HepG2 (cell line): ENCODE results near the gene ARHGAP32. TPM values are rescaled to one million over a fixed set of nuclear protein-coding genes. Genes with fewer than 3 reads are reported as not detected.

Source experiments
- ATAC-seq: fragments of 200-7000 bp; cut with Tn5 transposase; 3 replicates; pipeline ENCODE4 v1.9.1; 2020; ENCODE audit warnings: mild to moderate bottlenecking, moderate library complexity
- BruUV-seq: library from RNA; stranded (reverse); fragments of 400-500 nt; replicated peaks from 2 replicates; lab custom pipeline; 2021; lab: Mats Ljungman, UMichigan
- CTCF ChIA-PET: fragments of 300-600 bp; formaldehyde crosslinking; extraction: SDS; loops from one replicate; lab custom pipeline; 2021; ENCODE audit warnings: low total read pairs, inconsistent platforms, low intra/inter-chr PET ratio; lab: Yijun Ruan, JAX
- POLR2A ChIA-PET: fragments of 350-600 bp; sonication (Branson Sonifier 250); formaldehyde crosslinking; loops from one replicate; lab custom pipeline; 2020; ENCODE audit warnings: antibody characterized with exemption, inconsistent platforms; lab: Yijun Ruan, JAX
- DNase-seq: peaks from one replicate; pipeline ENCODE4 v3.0.0-alpha.2; 2015; ENCODE audit warnings: low spot score
- FAIRE-seq: peaks from 3 replicates; lab custom pipeline; 2011; peaks lifted over from hg19 to GRCh38; lab: Jason Lieb, UNC
- H2AFZ ChIP-seq: one replicate; pipeline ENCODE4 v1.6.1; 2011; ENCODE audit warnings: low read length, inconsistent platforms
- H3K27ac ChIP-seq: fragments of 300-600 bp; 3 replicates; pipeline ENCODE4 v1.8.0; 2011; ENCODE audit warnings: mixed run types, mild to moderate bottlenecking, mixed read lengths, low read length, inconsistent platforms; ENCODE audit not compliant: insufficient read depth; ENCODE audit errors: extremely low read length
- H3K27me3 ChIP-seq, 2 experiments: fragments of 200-600 bp in 1 of 2; 2 replicates in 1 of 2; 3 replicates in 1 of 2; pipeline versions ENCODE4 v1.6.0 to v1.8.0; 2011; ENCODE audit warnings: low read length in 2 of 2, mild to moderate bottlenecking in 2 of 2, moderate library complexity in 2 of 2, inconsistent platforms in 1 of 2; ENCODE audit not compliant: insufficient read depth in 2 of 2, control insufficient read depth in 1 of 2
- H3K36me3 ChIP-seq, 2 experiments: fragments of 200-600 bp in 1 of 2; replicated peaks in 1 of 2; 2 replicates in 1 of 2; 3 replicates in 1 of 2; pipeline versions ENCODE4 v1.5.1 to v1.8.0; 2011; ENCODE audit warnings: low read length in 2 of 2, inconsistent platforms in 1 of 2; ENCODE audit not compliant: insufficient read depth in 2 of 2, control insufficient read depth in 1 of 2
- H3K4me1 ChIP-seq: 2 replicates; pipeline ENCODE4 v1.5.1; 2012; ENCODE audit warnings: low read length, inconsistent platforms; ENCODE audit not compliant: insufficient read depth
- H3K4me2 ChIP-seq: 2 replicates; pipeline ENCODE4 v1.6.0; 2011; ENCODE audit warnings: low read depth, low read length, inconsistent platforms
- H3K4me3 ChIP-seq, 3 experiments: fragments of 200-600 bp in 1 of 3; sonication (generic), shearing (Covaris generic) in 1 of 3; replicated peaks in 1 of 3; 2 replicates each; pipeline ENCODE4 v1.5.1; 2011 to 2016; ENCODE audit warnings: low read length in 3 of 3, inconsistent platforms in 2 of 3, low read depth in 2 of 3, mild to moderate bottlenecking in 2 of 3, control low read depth in 1 of 3, mixed read lengths in 1 of 3; ENCODE audit not compliant: insufficient read depth in 1 of 3
- H3K79me2 ChIP-seq: one replicate; pipeline ENCODE4 v1.6.1; 2011; ENCODE audit warnings: low read length, inconsistent platforms; ENCODE audit not compliant: insufficient read depth
- H3K9ac ChIP-seq: 2 replicates; pipeline ENCODE4 v1.6.0; 2011; ENCODE audit warnings: mild to moderate bottlenecking, low read depth, low read length, inconsistent platforms; ENCODE audit not compliant: insufficient read depth
- H3K9me3 ChIP-seq: 2 replicates; pipeline ENCODE4 v1.5.1; 2012; ENCODE audit warnings: mild to moderate bottlenecking, low read length
- H4K20me1 ChIP-seq: 2 replicates; pipeline ENCODE4 v1.6.0; 2011; ENCODE audit warnings: inconsistent platforms, mild to moderate bottlenecking, low read length, moderate library complexity; ENCODE audit not compliant: insufficient read depth
- ASH2L ChIP-seq: fragments of 300-600, 200-600 bp; sonication (generic); IDR thresholded peaks from 2 replicates; pipeline ENCODE4 v1.7.0; 2017; ENCODE audit warnings: low read depth, mild to moderate bottlenecking, moderate library complexity, mixed read lengths, low read length; ENCODE audit not compliant: insufficient read length
- FOXA1 ChIP-seq, 2 experiments: fragments of 450-650 bp in 1 of 2; sonication (generic) in 1 of 2; formaldehyde crosslinking in 1 of 2; IDR thresholded peaks; 2 replicates each; pipeline versions ENCODE4 v1.4.0 to v1.6.1; 2016 to 2020; ENCODE audit warnings: missing genetic modification reagents in 1 of 2
- JUNB ChIP-seq: sonication (generic); formaldehyde crosslinking; IDR thresholded peaks from 2 replicates; pipeline ENCODE4 v1.8.0; 2022; ENCODE audit warnings: missing genetic modification reagents, mild to moderate bottlenecking, borderline replicate concordance
- KAT8 ChIP-seq: IDR thresholded peaks from 2 replicates; pipeline ENCODE4 v1.6.1; 2016; ENCODE audit warnings: missing genetic modification reagents, missing compliant biosample characterization
- KMT2A ChIP-seq: sonication (generic); formaldehyde crosslinking; IDR thresholded peaks from 2 replicates; pipeline ENCODE4 v1.4.0; 2020; ENCODE audit warnings: missing genetic modification reagents
- MAFK ChIP-seq, 2 experiments: IDR thresholded peaks in 1 of 2; conservative IDR thresholded peaks in 1 of 2; 2 replicates each; pipeline ENCODE4 v1.6.1; 2011; ENCODE audit warnings: improper control_type of control experiment in 2 of 2, low read length in 2 of 2
- MED1 ChIP-seq: sonication (generic); formaldehyde crosslinking; IDR thresholded peaks from 2 replicates; pipeline ENCODE4 v1.4.0; 2020; ENCODE audit warnings: missing genetic modification reagents
- NFKB2 ChIP-seq: sonication (generic); formaldehyde crosslinking; IDR thresholded peaks from 2 replicates; pipeline ENCODE4 v1.4.0; 2020; ENCODE audit warnings: missing genetic modification reagents, borderline replicate concordance
- RFX3 ChIP-seq: IDR thresholded peaks from 2 replicates; pipeline ENCODE4 v1.6.1; 2016; ENCODE audit warnings: missing biosample characterization, missing genetic modification reagents
- RORA ChIP-seq: sonication (generic); formaldehyde crosslinking; IDR thresholded peaks from 2 replicates; pipeline ENCODE4 v1.5.0; 2020; ENCODE audit warnings: mild to moderate bottlenecking, missing genetic modification reagents, moderate library complexity
- ZNF746 ChIP-seq: sonication (generic); formaldehyde crosslinking; IDR thresholded peaks from 2 replicates; pipeline ENCODE4 v1.8.0; 2022; ENCODE audit warnings: mild to moderate bottlenecking, missing genetic modification reagents
- WGBS: methylation state at CpG from one replicate; pipeline ENCODE4 v1.1.6; 2017; ENCODE audit warnings: low lambda C conversion rate; 5-methylcytosine and 5-hydroxymethylcytosine counted together
- in situ Hi-C: cut with HindIII; loops from 2 replicates; pipeline ENCODE4 v1.10.0; 2017; ENCODE audit warnings: low pct_unique_long_range_greater_than_20kb; ENCODE audit not compliant: extremely low pct_ligation_motif_present
- intact Hi-C: fragments of 100-400 bp; cut with micrococcal nuclease; formaldehyde crosslinking; loops from one replicate; pipeline ENCODE4 v1.10.0; 2022; ENCODE audit not compliant: unreplicated experiment
- polyA plus RNA-seq, 8 experiments: library from polyadenylated mRNA; depleted of rRNA in 3 of 8; stranded (reverse) in 7 of 8; unstranded in 1 of 8; fragments of >200 nt; fragmentation: Illumina TruSeq in 4 of 8; extraction: Trizol in 4 of 8; gene quantifications; 2 replicates each; pipeline versions ENCODE4 v1.2.1 to v1.2.3, GENCODE V29; 2011 to 2016; ENCODE audit warnings: low read depth in 4 of 8, missing spikeins in 1 of 8, mixed read lengths in 1 of 8; ENCODE audit not compliant: insufficient read depth in 1 of 8
- total RNA-seq, 5 experiments: library from RNA; depleted of rRNA; stranded (reverse); fragments of >200 nt; fragmentation: Illumina TruSeq; extraction: Trizol; gene quantifications; 2 replicates each; pipeline ENCODE4 v1.2.3, GENCODE V29; 2016; ENCODE audit warnings: low read depth in 1 of 5
- TF ChIP-seq, protein P1 (sequence below): sonication (generic); formaldehyde crosslinking; IDR thresholded peaks from 2 replicates; pipeline ENCODE4 v1.5.1; 2020; ENCODE audit warnings: mild to moderate bottlenecking, missing genetic modification reagents, moderate library complexity
- TF ChIP-seq, protein P2 (sequence below): sonication (generic); formaldehyde crosslinking; IDR thresholded peaks from 2 replicates; pipeline ENCODE4 v1.4.0; 2020; ENCODE audit warnings: missing genetic modification reagents, borderline replicate concordance
- TF ChIP-seq, protein P3 (sequence below): sonication (generic); formaldehyde crosslinking; IDR thresholded peaks from 2 replicates; pipeline ENCODE4 v1.8.0; 2022; ENCODE audit warnings: mild to moderate bottlenecking, missing genetic modification reagents, moderate library complexity
- TF ChIP-seq, protein P4 (sequence below): sonication (generic); formaldehyde crosslinking; IDR thresholded peaks from 2 replicates; pipeline ENCODE4 v1.4.0; 2020; ENCODE audit warnings: missing genetic modification reagents
- TF ChIP-seq, protein P5 (sequence below): sonication (generic); formaldehyde crosslinking; IDR thresholded peaks from 2 replicates; pipeline ENCODE4 v1.4.0; 2020; ENCODE audit warnings: missing genetic modification reagents, borderline replicate concordance
- TF ChIP-seq, protein P6 (sequence below): sonication (generic); formaldehyde crosslinking; IDR thresholded peaks from 2 replicates; pipeline ENCODE4 v1.5.0; 2020; ENCODE audit warnings: missing genetic modification reagents

Gene ARHGAP32
- total and polyA plus RNA-seq, 2 of the 13 experiments (the other 11 are each of a cell fraction or from before 2014, with no cell fraction given): 6.3 to 8.2 TPM

DNA sequence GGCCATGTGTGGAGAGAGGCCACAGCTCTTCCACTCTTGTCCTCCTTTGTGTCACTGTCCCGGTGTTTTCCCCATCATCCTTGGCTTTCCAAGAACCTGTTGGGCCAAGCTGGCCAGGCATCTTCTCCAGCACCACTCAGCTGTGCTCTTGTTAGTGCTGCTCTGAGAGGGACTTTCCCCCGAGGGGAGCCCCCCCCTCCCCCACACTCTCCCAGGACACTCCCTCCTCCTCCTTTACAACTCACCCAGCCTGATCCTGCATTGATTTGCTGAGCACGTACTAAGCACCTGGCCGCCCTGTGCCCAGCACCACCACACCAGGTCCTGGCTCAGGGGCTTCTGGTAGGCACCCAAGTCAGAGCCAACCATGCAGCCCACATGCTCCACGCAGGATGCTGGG lies 262.7 kb downstream of the ARHGAP32 start:
- FAIRE-seq (no peak), ATAC-seq (no peak), DNase-seq (no peak)
- Histone ChIP-seq H3K27ac (no peak overlapping the region), H3K4me3 (no peak overlapping the region), H3K27me3 (peaks cover 1 to 35% of the 10 kb centered on the region in 2 experiments), H3K9me3 (no peaks in the 10 kb centered on the region), H3K4me1 (no peaks in the 10 kb centered on the region), H3K79me2 (no peaks in the 10 kb centered on the region), H3K9ac (no peak overlapping the region), H3K36me3 (no peaks in the 10 kb centered on the region), H4K20me1 (no peaks in the 10 kb centered on the region), H3K4me2 (no peak overlapping the region), H2AFZ (no peak overlapping the region)
- in situ Hi-C loops (no loop called here), intact Hi-C loops (no loop called here)
- POLR2A ChIA-PET: no interaction called here
- no TSS peak for BruUV-seq
- CTCF ChIA-PET: no interaction called here
- WGBS: 15% methylated on average over 5 of the region's 5 CpGs
- TF ChIP-seq ASH2L (no peak), NFKB2 (CRISPR knock-in tag) (no peak), RORA (no peak), ZNF746 (CRISPR knock-in tag) (no peak), JUNB (CRISPR knock-in tag) (no peak), FOXA1 (IDR thresholded peaks at IDR 0.05) (no peak), FOXA1 (CRISPR knock-in tag; IDR thresholded peaks at IDR 0.05) (no peak), MAFK (conservative IDR thresholded peaks at IDR 0.05 in 1 of 2, IDR thresholded peaks at IDR 0.05 in 1 of 2; ENCODE audit: low read length in 2 of 2) (no peak), KMT2A (CRISPR knock-in tag) (no peak), RFX3 (CRISPR knock-in tag) (no peak), MED1 (CRISPR knock-in tag) (no peak), KAT8 (CRISPR knock-in tag) (no peak)
- TF ChIP-seq, protein P1, sequence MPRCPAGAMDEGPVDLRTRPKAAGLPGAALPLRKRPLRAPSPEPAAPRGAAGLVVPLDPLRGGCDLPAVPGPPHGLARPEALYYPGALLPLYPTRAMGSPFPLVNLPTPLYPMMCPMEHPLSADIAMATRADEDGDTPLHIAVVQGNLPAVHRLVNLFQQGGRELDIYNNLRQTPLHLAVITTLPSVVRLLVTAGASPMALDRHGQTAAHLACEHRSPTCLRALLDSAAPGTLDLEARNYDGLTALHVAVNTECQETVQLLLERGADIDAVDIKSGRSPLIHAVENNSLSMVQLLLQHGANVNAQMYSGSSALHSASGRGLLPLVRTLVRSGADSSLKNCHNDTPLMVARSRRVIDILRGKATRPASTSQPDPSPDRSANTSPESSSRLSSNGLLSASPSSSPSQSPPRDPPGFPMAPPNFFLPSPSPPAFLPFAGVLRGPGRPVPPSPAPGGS: no peak
- TF ChIP-seq, protein P2, sequence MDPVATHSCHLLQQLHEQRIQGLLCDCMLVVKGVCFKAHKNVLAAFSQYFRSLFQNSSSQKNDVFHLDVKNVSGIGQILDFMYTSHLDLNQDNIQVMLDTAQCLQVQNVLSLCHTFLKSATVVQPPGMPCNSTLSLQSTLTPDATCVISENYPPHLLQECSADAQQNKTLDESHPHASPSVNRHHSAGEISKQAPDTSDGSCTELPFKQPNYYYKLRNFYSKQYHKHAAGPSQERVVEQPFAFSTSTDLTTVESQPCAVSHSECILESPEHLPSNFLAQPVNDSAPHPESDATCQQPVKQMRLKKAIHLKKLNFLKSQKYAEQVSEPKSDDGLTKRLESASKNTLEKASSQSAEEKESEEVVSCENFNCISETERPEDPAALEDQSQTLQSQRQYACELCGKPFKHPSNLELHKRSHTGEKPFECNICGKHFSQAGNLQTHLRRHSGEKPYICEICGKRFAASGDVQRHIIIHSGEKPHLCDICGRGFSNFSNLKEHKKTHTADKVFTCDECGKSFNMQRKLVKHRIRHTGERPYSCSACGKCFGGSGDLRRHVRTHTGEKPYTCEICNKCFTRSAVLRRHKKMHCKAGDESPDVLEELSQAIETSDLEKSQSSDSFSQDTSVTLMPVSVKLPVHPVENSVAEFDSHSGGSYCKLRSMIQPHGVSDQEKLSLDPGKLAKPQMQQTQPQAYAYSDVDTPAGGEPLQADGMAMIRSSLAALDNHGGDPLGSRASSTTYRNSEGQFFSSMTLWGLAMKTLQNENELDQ: no peak
- TF ChIP-seq, protein P3, sequence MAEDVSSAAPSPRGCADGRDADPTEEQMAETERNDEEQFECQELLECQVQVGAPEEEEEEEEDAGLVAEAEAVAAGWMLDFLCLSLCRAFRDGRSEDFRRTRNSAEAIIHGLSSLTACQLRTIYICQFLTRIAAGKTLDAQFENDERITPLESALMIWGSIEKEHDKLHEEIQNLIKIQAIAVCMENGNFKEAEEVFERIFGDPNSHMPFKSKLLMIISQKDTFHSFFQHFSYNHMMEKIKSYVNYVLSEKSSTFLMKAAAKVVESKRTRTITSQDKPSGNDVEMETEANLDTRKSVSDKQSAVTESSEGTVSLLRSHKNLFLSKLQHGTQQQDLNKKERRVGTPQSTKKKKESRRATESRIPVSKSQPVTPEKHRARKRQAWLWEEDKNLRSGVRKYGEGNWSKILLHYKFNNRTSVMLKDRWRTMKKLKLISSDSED (CRISPR knock-in tag): no peak
- TF ChIP-seq, protein P4, sequence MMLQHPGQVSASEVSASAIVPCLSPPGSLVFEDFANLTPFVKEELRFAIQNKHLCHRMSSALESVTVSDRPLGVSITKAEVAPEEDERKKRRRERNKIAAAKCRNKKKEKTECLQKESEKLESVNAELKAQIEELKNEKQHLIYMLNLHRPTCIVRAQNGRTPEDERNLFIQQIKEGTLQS (CRISPR knock-in tag): no peak
- TF ChIP-seq, protein P5, sequence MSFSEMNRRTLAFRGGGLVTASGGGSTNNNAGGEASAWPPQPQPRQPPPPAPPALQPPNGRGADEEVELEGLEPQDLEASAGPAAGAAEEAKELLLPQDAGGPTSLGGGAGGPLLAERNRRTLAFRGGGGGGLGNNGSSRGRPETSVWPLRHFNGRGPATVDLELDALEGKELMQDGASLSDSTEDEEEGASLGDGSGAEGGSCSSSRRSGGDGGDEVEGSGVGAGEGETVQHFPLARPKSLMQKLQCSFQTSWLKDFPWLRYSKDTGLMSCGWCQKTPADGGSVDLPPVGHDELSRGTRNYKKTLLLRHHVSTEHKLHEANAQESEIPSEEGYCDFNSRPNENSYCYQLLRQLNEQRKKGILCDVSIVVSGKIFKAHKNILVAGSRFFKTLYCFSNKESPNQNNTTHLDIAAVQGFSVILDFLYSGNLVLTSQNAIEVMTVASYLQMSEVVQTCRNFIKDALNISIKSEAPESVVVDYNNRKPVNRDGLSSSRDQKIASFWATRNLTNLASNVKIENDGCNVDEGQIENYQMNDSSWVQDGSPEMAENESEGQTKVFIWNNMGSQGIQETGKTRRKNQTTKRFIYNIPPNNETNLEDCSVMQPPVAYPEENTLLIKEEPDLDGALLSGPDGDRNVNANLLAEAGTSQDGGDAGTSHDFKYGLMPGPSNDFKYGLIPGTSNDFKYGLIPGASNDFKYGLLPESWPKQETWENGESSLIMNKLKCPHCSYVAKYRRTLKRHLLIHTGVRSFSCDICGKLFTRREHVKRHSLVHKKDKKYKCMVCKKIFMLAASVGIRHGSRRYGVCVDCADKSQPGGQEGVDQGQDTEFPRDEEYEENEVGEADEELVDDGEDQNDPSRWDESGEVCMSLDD (CRISPR knock-in tag): no peak
- TF ChIP-seq, protein P6, sequence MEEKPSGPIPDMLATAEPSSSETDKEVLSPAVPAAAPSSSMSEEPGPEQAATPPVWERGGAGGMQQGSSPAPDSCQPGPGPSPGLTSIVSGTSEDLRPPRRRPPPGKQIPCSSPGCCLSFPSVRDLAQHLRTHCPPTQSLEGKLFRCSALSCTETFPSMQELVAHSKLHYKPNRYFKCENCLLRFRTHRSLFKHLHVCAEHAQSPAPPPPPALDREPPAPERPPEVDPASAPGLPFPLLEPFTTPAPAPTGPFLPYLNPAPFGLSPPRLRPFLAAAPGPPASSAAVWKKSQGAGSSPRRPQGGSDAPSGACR (CRISPR knock-in tag): no peak
